Endothelial cell of umbilical vein (primary cell): Measurements from ENCODE around the gene PTPRCAP. TPM values are rescaled to one million over a fixed set of nuclear protein-coding genes. Genes with fewer than 3 reads are reported as not detected.
A peak's percentile ranks its signal among the peaks of the same experiment; 100 is the strongest.

Experiments used
- BruUV-seq: library from RNA; stranded (reverse); fragments of 400-500 nt; replicated peaks from 2 replicates; lab custom pipeline; 2021; lab: Mats Ljungman, UMichigan
- CTCF ChIA-PET: fragments of 300-600, 350-600 bp; sonication (Branson Sonifier 250); formaldehyde crosslinking; loops from one replicate; lab custom pipeline; 2021; ENCODE audit warnings: antibody characterized with exemption, inconsistent platforms; lab: Charles Lee
- POLR2A ChIA-PET: fragments of 300-600, 350-600 bp; sonication (Branson Sonifier 250); formaldehyde crosslinking; loops from one replicate; lab custom pipeline; 2021; ENCODE audit warnings: antibody characterized with exemption, inconsistent platforms; lab: Charles Lee
- DNase-seq: peaks from one replicate; pipeline ENCODE4 v3.0.0-alpha.2; 2011; ENCODE audit warnings: low read depth, low spot score
- FAIRE-seq: peaks from 2 replicates; lab custom pipeline; 2011; peaks lifted over from hg19 to GRCh38; lab: Jason Lieb, UNC
- H2AFZ ChIP-seq: 2 replicates; pipeline ENCODE4 v1.6.0; 2012; ENCODE audit warnings: low read depth, low read length, control low read depth, inconsistent platforms
- H3K27ac ChIP-seq: 2 replicates; pipeline ENCODE4 v1.5.1; 2011; ENCODE audit warnings: low read depth, mild to moderate bottlenecking, control low read depth, low read length, moderate library complexity; ENCODE audit not compliant: insufficient read depth
- H3K27me3 ChIP-seq, 2 experiments: 2 replicates each; pipeline versions ENCODE4 v1.6.0 to v1.6.1; 2011; ENCODE audit warnings: low read length in 2 of 2, mixed read lengths in 1 of 2; ENCODE audit not compliant: control insufficient read depth in 2 of 2, insufficient read depth in 2 of 2
- H3K36me3 ChIP-seq, 2 experiments: 2 replicates in 1 of 2; 3 replicates in 1 of 2; pipeline ENCODE4 v1.5.1; 2011; ENCODE audit warnings: low read length in 2 of 2, mild to moderate bottlenecking in 1 of 2, moderate library complexity in 1 of 2; ENCODE audit not compliant: control insufficient read depth in 2 of 2, insufficient read depth in 2 of 2; ENCODE audit errors: extremely low read depth in 1 of 2
- H3K4me1 ChIP-seq: 3 replicates; pipeline ENCODE4 v1.5.1; 2011; ENCODE audit warnings: mild to moderate bottlenecking, low read length; ENCODE audit not compliant: control insufficient read depth, insufficient read depth; ENCODE audit errors: extremely low read depth
- H3K4me2 ChIP-seq: 2 replicates; pipeline ENCODE4 v1.6.1; 2011; ENCODE audit warnings: low read length, control low read depth, mixed read lengths; ENCODE audit not compliant: insufficient read depth
- H3K4me3 ChIP-seq, 3 experiments: fragments of 200-600 bp in 1 of 3; sonication (generic), shearing (Covaris generic) in 1 of 3; replicated peaks in 1 of 3; 2 replicates each; pipeline ENCODE4 v1.5.1; 2011 to 2016; ENCODE audit warnings: control low read depth in 3 of 3, low read length in 3 of 3, mild to moderate bottlenecking in 2 of 3, inconsistent platforms in 1 of 3, low read depth in 1 of 3, moderate library complexity in 1 of 3; ENCODE audit not compliant: insufficient read depth in 1 of 3
- H3K79me2 ChIP-seq: 2 replicates; pipeline ENCODE4 v1.6.0; 2012; ENCODE audit warnings: low read length, inconsistent platforms; ENCODE audit not compliant: control insufficient read depth, insufficient read depth
- H3K9ac ChIP-seq: replicated peaks from 2 replicates; pipeline ENCODE3; 2011; ENCODE audit warnings: low read length, control low read depth; ENCODE audit not compliant: insufficient read depth; ENCODE audit errors: extremely low read depth
- H3K9me1 ChIP-seq: replicated peaks from 3 replicates; pipeline ENCODE4 v1.6.0; 2011; ENCODE audit warnings: mild to moderate bottlenecking, low read length; ENCODE audit not compliant: control insufficient read depth, insufficient read depth; ENCODE audit errors: extremely low read depth
- H3K9me3 ChIP-seq: replicated peaks from 2 replicates; pipeline ENCODE4 v1.5.1; 2012; ENCODE audit warnings: low read length, inconsistent platforms; ENCODE audit not compliant: control insufficient read depth, insufficient read depth
- H4K20me1 ChIP-seq: replicated peaks from 2 replicates; pipeline ENCODE3; 2011; ENCODE audit warnings: mild to moderate bottlenecking, low read length; ENCODE audit not compliant: control insufficient read depth, insufficient read depth; ENCODE audit errors: extremely low read depth
- CTCF ChIP-seq, 2 donors: IDR thresholded peaks; 1 replicate in 1 of 2; 2 replicates in 1 of 2; pipeline ENCODE4 v1.5.1; 2011; ENCODE audit warnings: low read length in 2 of 2, mild to moderate bottlenecking in 2 of 2, moderate library complexity in 2 of 2, control low read depth in 1 of 2, inconsistent platforms in 1 of 2, low read depth in 1 of 2; ENCODE audit not compliant: insufficient read depth in 1 of 2; ENCODE audit errors: extremely low read depth in 1 of 2
- EZH2 ChIP-seq: IDR thresholded peaks from 2 replicates; pipeline ENCODE4 v1.6.1; 2012; ENCODE audit warnings: borderline replicate concordance, low read depth, mild to moderate bottlenecking, moderate library complexity, low read length, inconsistent platforms; ENCODE audit not compliant: severe bottlenecking
- GATA2 ChIP-seq: IDR thresholded peaks from 2 replicates; pipeline ENCODE4 v1.7.0; 2011; ENCODE audit warnings: low read depth, mild to moderate bottlenecking, moderate library complexity, mixed read lengths, low read length; ENCODE audit not compliant: insufficient read length, insufficient read depth
- JUN ChIP-seq: IDR thresholded peaks from 2 replicates; pipeline ENCODE4 v1.6.1; 2011; ENCODE audit warnings: borderline replicate concordance, low read depth; ENCODE audit not compliant: insufficient read length, insufficient read depth
- MYC ChIP-seq: IDR thresholded peaks from one replicate; pipeline ENCODE4 v1.6.1; 2011; ENCODE audit warnings: mild to moderate bottlenecking, low read depth, low read length
- POLR2A ChIP-seq: IDR thresholded peaks from 2 replicates; pipeline ENCODE4 v1.6.1; 2012; ENCODE audit warnings: low read depth, mild to moderate bottlenecking, control low read depth, low read length
- POLR2AphosphoS5 ChIP-seq: IDR thresholded peaks from 2 replicates; pipeline ENCODE4 v1.6.1; 2012; ENCODE audit warnings: low read depth, mild to moderate bottlenecking, control low read depth, low read length, moderate library complexity; ENCODE audit not compliant: insufficient read depth
- dilution Hi-C: fragments of 300-500 bp; cut with MboI; formaldehyde crosslinking; loops from one replicate; pipeline ENCODE4 v1.15.0; 2019; ENCODE audit warnings: low sequenced_read_pairs; ENCODE audit not compliant: extremely low pct_ligation_motif_present
- intact Hi-C: fragments of 100-400 bp; cut with micrococcal nuclease; formaldehyde crosslinking; loops from one replicate; pipeline ENCODE4 v1.10.0; 2022
- polyA plus RNA-seq, 4 experiments: library from polyadenylated mRNA; depleted of rRNA in 3 of 4; stranded (reverse) in 3 of 4; unstranded in 1 of 4; fragments of >200 nt; gene quantifications; 2 replicates each; pipeline versions ENCODE4 v1.2.1 to v1.2.3, GENCODE V29; 2011 to 2012; ENCODE audit warnings: missing spikeins in 1 of 4
- total RNA-seq: library from RNA; stranded (reverse); gene quantifications from 2 replicates; pipeline ENCODE4 v1.2.3, GENCODE V29; 2021

PTPRCAP gene
- total and polyA plus RNA-seq, 2 donors (not counting 3 experiments of a cell fraction or from before 2014, with no cell fraction given): 3.6 TPM; not detected in 1

GRCh38 chr11:67396587-67397389 lies 40.7 kb downstream of the PTPRCAP start:
- ChIA-PET POLR2A (no interaction called here), CTCF (interaction anchor here (2.7 kb wide), 1 partner anchor 14 kb away, joined by 9 read pairs; no protein-coding TSS in a partner anchor)
- peaks cover 6 to 27% of the 10 kb centered on the region in 2 experiments for H3K36me3 ChIP-seq
- intact Hi-C loops (no loop called here), dilution Hi-C loops (no loop called here)
- DNase-seq: no peak
- peaks cover 19% of the 10 kb centered on the region for H3K79me2 ChIP-seq
- H3K4me3 ChIP-seq: no peak overlapping the region
- TF ChIP-seq JUN: no peak
- peak; percentile 16 for TF ChIP-seq POLR2A
- H4K20me1 ChIP-seq: no peaks in the 10 kb centered on the region
- H3K4me2 ChIP-seq: no peak overlapping the region
- BruUV-seq: no TSS peak
- no peak overlapping the region for H3K27ac ChIP-seq
- H3K9ac ChIP-seq: no peak overlapping the region
- peak; percentile 54 for FAIRE-seq
- no peaks in the 10 kb centered on the region for H3K9me3 ChIP-seq
- peaks cover 20% of the 10 kb centered on the region for H3K4me1 ChIP-seq
- no peak overlapping the region for H2AFZ ChIP-seq
- no peaks in the 10 kb centered on the region for H3K27me3 ChIP-seq
- H3K9me1 ChIP-seq: no peaks in the 10 kb centered on the region

GRCh38 chr11:67396259-67396581 lies 41.3 kb downstream of the PTPRCAP start:
- TF ChIP-seq EZH2 (no peak), CTCF (IDR thresholded peaks at IDR 0.05; ENCODE audit: extremely low read depth in 1 of 2, insufficient read depth in 1 of 2, low read depth in 1 of 2, low read length in 2 of 2) (no peak), JUN (no peak), POLR2AphosphoS5 (no peak), GATA2 (no peak), MYC (no peak)
- no peaks in the 10 kb centered on the region for H3K27me3 ChIP-seq
- no peak for FAIRE-seq

More at GRCh38 chr11:67396259-67396581, 41.3 kb downstream of the PTPRCAP start:
- ChIA-PET CTCF (interaction anchor here (2.7 kb wide), 1 partner anchor 14 kb away, joined by 9 read pairs; no protein-coding TSS in a partner anchor), POLR2A (no interaction called here)
- Histone ChIP-seq H3K4me3 (no peak overlapping the region), H4K20me1 (no peaks in the 10 kb centered on the region), H3K9me3 (no peaks in the 10 kb centered on the region), H3K27ac (no peak overlapping the region), H3K4me1 (peaks cover 23% of the 10 kb centered on the region), H3K9ac (no peak overlapping the region), H3K36me3 (peaks cover 6 to 27% of the 10 kb centered on the region in 2 experiments), H3K9me1 (no peaks in the 10 kb centered on the region), H3K79me2 (peaks cover 20% of the 10 kb centered on the region), H3K4me2 (no peak overlapping the region), H2AFZ (no peak overlapping the region)
- intact Hi-C loops: no loop called here
- DNase-seq: no peak
- dilution Hi-C loops: no loop called here
- BruUV-seq: no TSS peak
